Ramos (cell line): ENCODE results near the gene CPEB3.

ENCODE experiments used
- in situ Hi-C: fragments of 300-500 bp; cut with MboI; formaldehyde crosslinking; loops from one replicate; pipeline ENCODE4 v1.14.3; 2022; ENCODE audit warnings: low sequenced_read_pairs; ENCODE audit not compliant: unreplicated experiment

The CPEB3 gene

GRCh38 chr10:92110039-92110794, 180.7 kb downstream of the CPEB3 start:
- in situ Hi-C loops = no loop called here

DNA sequence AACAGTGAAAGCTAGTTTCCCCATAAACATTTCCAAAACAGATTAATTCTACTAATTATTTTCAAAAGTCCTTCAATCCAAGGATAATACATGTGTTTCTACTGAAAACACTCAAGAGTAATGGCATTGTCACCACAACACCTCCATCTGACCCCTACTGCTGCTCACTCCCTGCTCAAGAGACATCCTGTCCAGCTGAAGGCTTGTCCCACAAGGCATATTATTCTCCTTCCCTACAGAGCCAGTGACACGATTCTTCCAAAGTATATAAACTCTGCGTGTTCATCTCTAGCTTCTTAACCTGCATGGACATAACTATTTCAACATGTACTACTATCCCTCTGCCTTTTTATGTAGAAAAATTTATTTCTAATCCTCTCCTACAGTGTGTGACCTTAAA, 182.1 kb downstream of the CPEB3 start:
- in situ Hi-C loops = no loop called here

GRCh38 chr10:92108120-92108519, 182.8 kb downstream of the CPEB3 start:
- in situ Hi-C loops = no loop called here

DNA sequence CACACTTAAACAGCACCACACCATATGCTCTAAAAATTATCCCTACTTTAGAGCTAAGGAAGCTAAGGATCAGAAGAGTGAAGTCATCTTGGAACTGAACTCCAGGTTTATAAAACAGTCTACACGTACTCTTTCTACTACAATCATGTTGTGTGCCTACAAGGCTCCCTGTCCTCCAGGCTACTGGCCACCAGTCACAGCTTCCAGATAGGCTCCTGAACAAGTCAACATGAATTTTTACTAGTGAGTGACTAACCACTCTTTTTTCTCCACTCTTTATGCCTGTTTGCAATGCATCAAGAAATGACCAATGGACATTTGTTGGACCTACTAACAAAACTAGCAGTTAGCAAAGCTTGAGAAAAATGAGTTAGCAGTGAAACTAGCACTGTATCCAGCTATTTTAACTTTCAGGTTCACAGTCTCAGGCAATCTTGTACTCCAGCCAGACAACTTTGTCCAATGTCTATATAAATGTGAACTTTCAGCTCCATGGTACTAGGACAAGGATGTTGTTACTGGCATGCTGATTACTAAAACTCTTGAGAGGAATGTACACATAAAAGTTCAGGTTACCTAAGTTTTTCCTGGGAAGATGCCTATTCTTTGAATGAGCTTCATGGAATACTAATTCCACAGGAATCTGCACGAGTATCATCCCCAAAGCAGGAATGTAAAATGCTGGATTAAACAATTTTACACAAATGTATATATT, 187.3 kb downstream of the CPEB3 start:
- in situ Hi-C loops = no loop called here

GRCh38 chr10:92102601-92103213, 188.2 kb downstream of the CPEB3 start:
- in situ Hi-C loops = no loop called here

GRCh38 chr10:92094960-92095359, 195.9 kb downstream of the CPEB3 start:
- in situ Hi-C loops = no loop called here

GRCh38 chr10:92091965-92092364, 198.9 kb downstream of the CPEB3 start:
- in situ Hi-C loops = no loop called here

- in situ Hi-C loops = loop anchor here (5.0 kb wide), 1 partner anchor 344 kb away; no protein-coding TSS in a partner anchor
Measured at GRCh38 chr10:92087750-92088395, 203.0 kb downstream of the CPEB3 start.

DNA sequence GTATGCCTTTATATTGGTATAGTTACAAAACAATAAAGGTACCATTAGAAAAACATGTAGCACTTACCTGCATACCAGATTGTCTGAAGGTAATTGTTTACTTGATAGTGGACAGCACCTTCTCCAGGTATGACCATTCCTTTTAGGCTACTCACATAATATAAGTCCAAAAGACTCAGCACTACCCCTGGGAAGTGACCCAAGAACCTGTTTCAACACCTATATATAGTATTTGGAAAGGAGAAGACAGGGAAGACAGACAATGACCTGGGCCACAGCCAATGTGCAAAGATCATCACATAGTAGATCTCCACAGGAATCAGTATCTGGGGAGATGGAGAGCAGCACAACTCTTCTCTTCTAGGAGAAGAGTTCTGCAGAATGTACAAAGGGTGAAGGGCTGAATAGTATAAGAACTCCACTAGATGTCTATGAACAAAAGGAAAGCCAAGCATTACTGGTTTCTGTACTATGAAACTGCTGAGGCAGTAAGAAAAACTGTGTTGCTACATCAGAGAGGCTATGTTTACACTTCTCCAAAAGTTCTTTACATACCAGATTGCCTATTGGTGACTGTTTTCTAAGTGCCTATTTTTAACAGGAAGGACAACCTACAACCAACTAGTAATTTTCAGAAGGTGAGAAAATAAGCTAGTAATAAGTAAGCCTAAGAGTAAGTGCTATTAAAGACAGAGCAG, 208.1 kb downstream of the CPEB3 start:
- in situ Hi-C loops = no loop called here

DNA sequence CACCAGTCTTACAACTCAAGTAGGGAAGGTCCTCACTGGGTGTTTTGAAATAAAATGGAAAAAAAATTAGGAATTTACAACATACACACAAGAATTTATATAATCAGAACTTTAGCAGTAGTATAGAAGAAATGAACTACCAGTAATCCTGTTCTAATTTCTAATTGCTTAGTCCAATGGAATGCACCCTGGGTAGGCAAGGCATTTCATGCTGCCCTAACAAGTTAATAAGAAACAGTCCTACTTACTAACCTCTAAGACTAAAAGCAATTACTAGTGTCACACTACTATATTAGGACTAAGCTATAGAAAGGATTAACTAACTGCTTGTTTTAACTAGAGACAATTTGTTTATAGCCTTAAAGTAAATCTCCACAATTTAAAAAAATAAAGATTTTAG, 209.2 kb downstream of the CPEB3 start:
- in situ Hi-C loops = no loop called here

- in situ Hi-C loops = no loop called here
Measured at GRCh38 chr10:92080244-92080643, 210.6 kb downstream of the CPEB3 start.

DNA sequence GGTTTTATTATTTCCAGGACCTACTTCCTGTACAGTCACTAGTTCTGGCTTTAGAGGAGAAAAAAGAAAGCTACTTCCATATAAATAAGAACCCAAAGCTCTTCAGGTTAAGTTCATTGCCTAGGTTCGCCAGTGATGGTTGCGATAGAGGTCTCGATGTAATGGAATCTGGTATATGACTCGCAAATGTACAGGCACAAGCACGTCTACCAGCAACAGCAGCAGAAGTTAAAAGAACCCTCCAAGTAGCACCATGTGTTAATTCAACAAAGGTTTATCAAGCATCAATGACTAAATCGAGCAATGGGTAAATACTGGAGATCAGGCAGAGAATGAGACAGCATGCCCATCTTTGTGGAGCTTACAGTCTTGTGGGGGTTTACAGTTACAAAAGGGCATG, 211.9 kb downstream of the CPEB3 start:
- in situ Hi-C loops = no loop called here

DNA sequence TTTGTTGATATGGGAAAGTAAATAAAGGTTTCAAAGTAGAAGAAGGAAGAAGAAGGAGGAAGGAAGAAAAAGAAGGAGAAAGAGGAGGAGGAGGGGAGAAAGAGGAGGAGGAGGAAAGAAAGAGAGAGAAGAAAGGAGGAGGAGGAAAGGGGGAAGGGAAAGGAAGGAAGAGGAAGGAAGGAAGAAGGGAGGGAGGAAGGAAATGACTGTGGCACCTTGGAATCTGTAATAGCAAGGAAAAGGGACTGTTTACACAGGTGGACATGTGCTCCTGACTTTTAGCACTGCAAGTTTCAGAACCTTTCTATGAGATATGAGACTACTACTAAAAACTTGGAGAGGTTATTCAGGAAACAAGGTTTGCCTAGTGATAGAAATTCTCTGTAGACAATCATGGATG, 214.2 kb downstream of the CPEB3 start:
- in situ Hi-C loops = no loop called here

DNA sequence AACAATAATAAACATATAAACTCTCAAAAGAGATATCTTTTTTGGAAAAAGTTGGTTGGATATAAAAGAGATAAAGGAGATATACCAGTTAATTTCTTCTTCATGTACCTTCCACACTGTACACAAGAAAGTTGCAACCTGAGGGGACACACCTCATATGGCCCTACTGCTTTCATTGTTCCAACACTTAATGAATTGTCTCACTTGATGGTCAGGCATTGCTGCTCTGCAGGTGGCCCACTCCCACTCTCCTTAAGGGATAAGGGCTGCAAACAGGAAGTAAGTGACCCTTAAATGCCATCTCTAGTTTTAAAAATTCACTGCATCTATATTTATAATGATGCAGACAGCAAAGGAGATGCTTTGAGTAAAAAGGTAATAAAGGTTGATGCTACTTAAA, 215.0 kb downstream of the CPEB3 start:
- in situ Hi-C loops = no loop called here

- in situ Hi-C loops = no loop called here
Measured at GRCh38 chr10:92074126-92074887, 216.6 kb downstream of the CPEB3 start.

DNA sequence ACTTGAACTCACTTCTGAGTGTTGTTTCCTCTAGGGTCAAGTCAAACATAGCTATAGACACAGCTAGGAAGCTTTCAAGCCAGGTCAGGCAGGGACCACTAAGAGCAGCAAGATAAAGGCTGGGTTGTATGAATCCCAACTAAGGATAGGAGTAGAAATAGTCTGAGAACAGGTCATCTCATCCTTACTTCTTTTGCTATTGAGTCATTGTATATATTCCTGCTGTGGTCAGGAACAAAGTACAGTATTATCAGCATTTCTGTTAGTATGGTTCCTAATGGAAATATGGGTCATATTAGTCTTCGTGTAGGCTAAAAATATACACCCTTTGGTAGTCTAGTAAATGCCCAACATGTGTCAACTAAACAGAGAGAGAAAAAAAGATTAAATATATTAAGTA, 222.0 kb downstream of the CPEB3 start:
- in situ Hi-C loops = no loop called here

DNA sequence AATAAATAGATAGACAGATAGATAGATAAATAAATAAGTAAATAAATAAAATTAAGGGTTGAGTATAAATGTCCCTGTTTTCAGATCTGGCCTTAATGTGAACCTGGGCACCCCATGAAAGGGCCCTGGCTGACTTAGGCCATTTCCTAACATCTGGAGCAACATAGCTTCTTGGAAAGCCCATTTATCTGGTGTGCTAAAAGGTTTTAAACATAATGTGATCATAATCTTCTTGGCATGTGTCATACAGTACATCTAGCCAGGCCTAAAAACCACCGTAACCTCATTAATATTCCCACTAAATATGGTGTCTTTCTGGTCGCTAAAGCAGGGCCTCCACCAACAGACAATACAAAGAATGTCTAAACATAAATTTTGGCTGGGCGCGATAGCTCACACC, 224.5 kb downstream of the CPEB3 start:
- in situ Hi-C loops = no loop called here

DNA sequence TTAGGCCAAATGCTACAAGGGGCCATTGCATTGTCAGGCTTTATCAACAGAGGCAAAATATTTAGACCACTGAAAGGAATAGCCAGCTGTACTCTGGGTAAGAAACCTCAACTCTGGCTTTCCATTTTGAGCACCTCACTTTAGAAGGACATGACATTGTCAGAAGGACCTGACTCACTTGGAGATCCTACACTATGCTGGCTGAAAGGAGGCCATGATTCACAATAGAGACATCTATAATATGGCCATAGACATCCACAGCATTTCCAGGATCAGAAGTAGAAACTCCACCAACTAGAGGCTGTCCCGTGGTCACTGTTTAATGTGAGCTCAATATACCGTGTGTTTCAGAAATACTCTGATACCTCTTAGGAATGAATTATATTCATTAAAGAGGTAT, 226.4 kb downstream of the CPEB3 start:
- in situ Hi-C loops = no loop called here

DNA sequence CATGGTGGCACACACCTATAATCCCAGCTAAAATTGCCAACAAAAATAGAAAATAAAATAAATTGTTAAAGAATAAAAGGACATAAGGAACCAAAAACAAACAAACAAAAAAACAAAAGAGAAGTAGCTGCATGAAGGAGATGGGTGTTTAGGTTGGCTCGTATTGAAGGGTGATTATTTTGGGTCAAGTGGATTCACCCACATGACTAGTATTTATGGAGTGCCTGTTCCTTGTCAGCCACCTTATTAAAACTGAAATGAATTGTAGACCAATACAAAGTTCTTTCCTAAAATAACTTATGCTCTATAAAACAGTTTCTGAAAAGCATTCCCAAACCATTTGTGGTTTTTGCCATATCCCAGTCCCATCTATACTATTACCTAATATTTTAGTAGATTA, 228.6 kb downstream of the CPEB3 start:
- in situ Hi-C loops = no loop called here

GRCh38 chr10:92054807-92055206, 236.1 kb downstream of the CPEB3 start:
- in situ Hi-C loops = no loop called here
